ENCODE results near the gene PPP1R13B. TPM values are rescaled to one million over a fixed set of nuclear protein-coding genes. Genes with fewer than 3 reads are reported as not detected.

The PPP1R13B gene
- total RNA-seq, 1 experiment from 2014 or later = 17.8 TPM

DNA sequence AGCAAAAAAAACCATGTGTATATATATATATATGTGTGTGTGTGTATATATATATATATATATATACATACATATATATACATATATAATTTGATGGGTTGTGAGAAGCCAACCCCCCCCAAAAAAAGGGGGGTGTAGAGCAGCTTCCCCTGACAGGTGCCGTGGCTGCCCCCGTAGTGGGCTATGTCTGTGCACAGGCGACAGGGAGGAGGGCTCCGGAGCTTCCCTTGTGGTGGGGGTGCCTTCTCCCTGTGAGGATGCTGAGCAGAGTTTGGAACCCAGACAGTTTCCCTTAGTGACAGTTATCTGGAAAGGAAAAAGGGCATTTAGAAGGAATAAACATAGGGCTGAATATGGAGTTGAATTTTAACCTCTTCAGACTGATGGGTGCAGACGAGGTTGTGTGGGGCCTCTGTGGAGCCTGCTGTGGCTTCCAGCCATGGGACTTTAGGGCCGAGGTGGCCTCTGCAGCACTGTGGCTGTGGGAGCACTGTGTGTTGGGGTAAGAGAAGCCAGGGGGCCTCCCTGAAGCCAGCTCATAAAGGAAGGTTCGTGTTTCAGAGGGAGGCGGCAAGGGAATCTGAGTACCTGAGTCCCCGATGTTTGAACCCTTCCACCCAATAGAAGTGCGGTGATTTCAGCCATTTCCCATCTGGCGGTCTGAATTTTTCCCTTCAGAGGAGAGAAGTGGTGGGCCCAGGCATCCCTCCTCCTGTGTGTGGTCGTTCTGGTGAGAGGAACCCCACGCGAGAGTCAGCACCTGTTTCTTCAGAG is 151.9 kb downstream of the PPP1R13B start (continued):
- TF ChIP-seq, protein P1, sequence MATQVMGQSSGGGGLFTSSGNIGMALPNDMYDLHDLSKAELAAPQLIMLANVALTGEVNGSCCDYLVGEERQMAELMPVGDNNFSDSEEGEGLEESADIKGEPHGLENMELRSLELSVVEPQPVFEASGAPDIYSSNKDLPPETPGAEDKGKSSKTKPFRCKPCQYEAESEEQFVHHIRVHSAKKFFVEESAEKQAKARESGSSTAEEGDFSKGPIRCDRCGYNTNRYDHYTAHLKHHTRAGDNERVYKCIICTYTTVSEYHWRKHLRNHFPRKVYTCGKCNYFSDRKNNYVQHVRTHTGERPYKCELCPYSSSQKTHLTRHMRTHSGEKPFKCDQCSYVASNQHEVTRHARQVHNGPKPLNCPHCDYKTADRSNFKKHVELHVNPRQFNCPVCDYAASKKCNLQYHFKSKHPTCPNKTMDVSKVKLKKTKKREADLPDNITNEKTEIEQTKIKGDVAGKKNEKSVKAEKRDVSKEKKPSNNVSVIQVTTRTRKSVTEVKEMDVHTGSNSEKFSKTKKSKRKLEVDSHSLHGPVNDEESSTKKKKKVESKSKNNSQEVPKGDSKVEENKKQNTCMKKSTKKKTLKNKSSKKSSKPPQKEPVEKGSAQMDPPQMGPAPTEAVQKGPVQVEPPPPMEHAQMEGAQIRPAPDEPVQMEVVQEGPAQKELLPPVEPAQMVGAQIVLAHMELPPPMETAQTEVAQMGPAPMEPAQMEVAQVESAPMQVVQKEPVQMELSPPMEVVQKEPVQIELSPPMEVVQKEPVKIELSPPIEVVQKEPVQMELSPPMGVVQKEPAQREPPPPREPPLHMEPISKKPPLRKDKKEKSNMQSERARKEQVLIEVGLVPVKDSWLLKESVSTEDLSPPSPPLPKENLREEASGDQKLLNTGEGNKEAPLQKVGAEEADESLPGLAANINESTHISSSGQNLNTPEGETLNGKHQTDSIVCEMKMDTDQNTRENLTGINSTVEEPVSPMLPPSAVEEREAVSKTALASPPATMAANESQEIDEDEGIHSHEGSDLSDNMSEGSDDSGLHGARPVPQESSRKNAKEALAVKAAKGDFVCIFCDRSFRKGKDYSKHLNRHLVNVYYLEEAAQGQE (IDR thresholded peaks at IDR 0.05; ENCODE audit: low read depth) = no peak

GRCh38 chr14:103694572-103695026 is 152.8 kb downstream of the PPP1R13B start:
- peaks cover 7% of the 10 kb centered on the region; the same call in 1 of the 2 replicates for H3K79me2 ChIP-seq (ENCODE audit: insufficient read depth, low read length)

More at GRCh38 chr14:103694572-103695026, 152.8 kb downstream of the PPP1R13B start:
- no peaks in the 10 kb centered on the region for H3K9me3 ChIP-seq (ENCODE audit: control insufficient read depth in 1 of 2, insufficient read depth in 1 of 2, low read depth in 1 of 2, low read length in 2 of 2)
- peak; percentile 38 for ATAC-seq
- H3K4me1 ChIP-seq (ENCODE audit: control insufficient read depth in 1 of 2, insufficient read depth in 2 of 2, low read length in 2 of 2) = no peaks in the 10 kb centered on the region
- ChIA-PET RAD21 (ENCODE audit: low non-redundant PET in 1 of 2, low total read pairs in 2 of 2, uncharacterized antibody in 2 of 2, unreplicated experiment in 2 of 2) (no interaction called here), POLR2A (no interaction called here), CTCF (no interaction called here)
- H3K4me2 ChIP-seq (ENCODE audit: low read length) = no peak overlapping the region
- no peak overlapping the region for H3K27ac ChIP-seq (ENCODE audit: low read depth, low read length)
- H3K36me3 ChIP-seq (ENCODE audit: control insufficient read depth in 1 of 2, insufficient read depth in 2 of 2, low read length in 2 of 2) = peaks cover 4 to 7% of the 10 kb centered on the region in 2 experiments; a peak in 3 of 4 replicates
- intact Hi-C loops (cut with micrococcal nuclease) = no loop called here
- H3K9ac ChIP-seq (ENCODE audit: low read length) = no peak overlapping the region
- no peak overlapping the region for H2AFZ ChIP-seq (ENCODE audit: low read depth, low read length, poor library complexity, severe bottlenecking)
- no TSS peak for BruUV-seq (replicated peaks)
- no peak for TF ChIP-seq SIN3A (IDR thresholded peaks at IDR 0.05; ENCODE audit: low read depth)
- TF ChIP-seq EZH2 (IDR thresholded peaks at IDR 0.05) = no peak
- TF ChIP-seq SP1 (IDR thresholded peaks at IDR 0.05; ENCODE audit: low read depth) = no peak
- no peak for TF ChIP-seq CBX3 (IDR thresholded peaks at IDR 0.05; ENCODE audit: low read depth)
- peak in 2 of 3 experiments; percentile 16 to 24; a peak in 3 of 6 replicates for TF ChIP-seq CTCF (IDR thresholded peaks at IDR 0.05 in 2 of 3, conservative IDR thresholded peaks at IDR 0.05 in 1 of 3; ENCODE audit: borderline replicate concordance in 1 of 3, insufficient read depth in 1 of 3, low read depth in 2 of 3, low read length in 2 of 3)
- H4K20me1 ChIP-seq (ENCODE audit: insufficient read depth) = peaks cover under 1% of the 10 kb centered on the region; the same call in 1 of the 2 replicates
- H3K9me2 ChIP-seq (ENCODE audit: insufficient read depth) = no peaks in the 10 kb centered on the region
- H3K4me3 ChIP-seq (replicated peaks in 1 of 2; ENCODE audit: low read depth in 1 of 2, low read length in 2 of 2) = no peak overlapping the region
- H3K27me3 ChIP-seq (ENCODE audit: insufficient read depth, low read length) = no peaks in the 10 kb centered on the region
- DNase-seq (ENCODE audit: low read depth, low spot score) = no peak
